DMS53 (cell line): Measurements from ENCODE around the gene PFDN4.

Experiments
- DNase-seq: peaks from one replicate; lab custom pipeline; 2025; lab: John Stamatoyannopoulos, UW

PFDN4 gene

GRCh38 chr20:54267483-54268003 lies 59.7 kb downstream of the PFDN4 start:
- DNase-seq = peak; percentile 93

GRCh38 chr20:54268941-54269340 lies 61.1 kb downstream of the PFDN4 start:
- DNase-seq = no peak
